ENCODE results near the gene GRID2.
"Not testable (repeated sequence)": the region's sequence is repeated elsewhere in the genome, so short reads cannot be mapped to it uniquely, and the experiment has no call there.

Gene GRID2

GRCh38 chr4:92305148-92305877 is 1.5 kb downstream of the GRID2 start:
- no peak for DNase-seq (ENCODE audit: low read depth)

GRCh38 chr4:92305878-92306520 is 2.2 kb downstream of the GRID2 start:
- no peak for DNase-seq (ENCODE audit: low read depth)

GRCh38 chr4:92307181-92307580 is 3.4 kb downstream of the GRID2 start:
- no peak for DNase-seq (ENCODE audit: low read depth)

GRCh38 chr4:92307866-92308265 is 4.1 kb downstream of the GRID2 start:
- DNase-seq (ENCODE audit: low read depth): no peak

GRCh38 chr4:92317047-92317446 is 13.3 kb downstream of the GRID2 start:
- no peak for DNase-seq (ENCODE audit: low read depth)

GRCh38 chr4:92328095-92328494 is 24.3 kb downstream of the GRID2 start:
- DNase-seq (ENCODE audit: low read depth): no peak

GRCh38 chr4:92333016-92333415 is 29.2 kb downstream of the GRID2 start:
- no peak for DNase-seq (ENCODE audit: low read depth)

GRCh38 chr4:92334716-92335350 is 31.1 kb downstream of the GRID2 start:
- no peak for DNase-seq (ENCODE audit: low read depth)

- DNase-seq (ENCODE audit: low read depth): no peak
These were observed 35.9 kb downstream of the GRID2 start for GRCh38 chr4:92339676-92340075.

GRCh38 chr4:92344216-92344615 is 40.5 kb downstream of the GRID2 start:
- no peak for DNase-seq (ENCODE audit: low read depth)

GRCh38 chr4:92346289-92346688 is 42.5 kb downstream of the GRID2 start:
- DNase-seq (ENCODE audit: low read depth): no peak

- no peak for DNase-seq (ENCODE audit: low read depth)
These were observed 54.2 kb downstream of the GRID2 start for GRCh38 chr4:92357966-92358365.

GRCh38 chr4:92359491-92359890 is 55.7 kb downstream of the GRID2 start:
- DNase-seq (ENCODE audit: low read depth): no peak

GRCh38 chr4:92362028-92362427 is 58.3 kb downstream of the GRID2 start:
- DNase-seq (ENCODE audit: low read depth): no peak

GRCh38 chr4:92368653-92369052 is 64.9 kb downstream of the GRID2 start:
- DNase-seq (ENCODE audit: low read depth): no peak

GRCh38 chr4:92381616-92382015 is 77.8 kb downstream of the GRID2 start:
- no peak for DNase-seq (ENCODE audit: low read depth)

GRCh38 chr4:92382128-92382527 is 78.4 kb downstream of the GRID2 start:
- DNase-seq (ENCODE audit: low read depth): no peak

GRCh38 chr4:92387459-92388069 is 83.8 kb downstream of the GRID2 start:
- no peak for DNase-seq (ENCODE audit: low read depth)

GRCh38 chr4:92399032-92399431 is 95.3 kb downstream of the GRID2 start:
- DNase-seq (ENCODE audit: low read depth): no peak

- DNase-seq (ENCODE audit: low read depth): not testable (repeated sequence)
These were observed 99.8 kb downstream of the GRID2 start for GRCh38 chr4:92403525-92403924.

- no peak for DNase-seq (ENCODE audit: low read depth)
These were observed 102.7 kb downstream of the GRID2 start for GRCh38 chr4:92406488-92406887.

GRCh38 chr4:92421920-92422319 is 118.2 kb downstream of the GRID2 start:
- DNase-seq (ENCODE audit: low read depth): no peak

GRCh38 chr4:92433272-92433758 is 129.5 kb downstream of the GRID2 start:
- no peak for DNase-seq (ENCODE audit: low read depth)
